ENCODE results near the gene RMI2. TPM values are rescaled to one million over a fixed set of nuclear protein-coding genes. Genes with fewer than 3 reads are reported as not detected.

The RMI2 gene
- total and polyA plus RNA-seq, 8 donors, result 0.35 to 3.2 (median 1.2) TPM

GRCh38 chr16:11384956-11385586, 39.8 kb downstream of the RMI2 start:
- Histone ChIP-seq H3K27ac (no peak overlapping the region), H3K4me1 (no peaks in the 10 kb centered on the region), H3K27me3 (no peaks in the 10 kb centered on the region), H3K4me3 (no peak overlapping the region), H3K36me3 (no peaks in the 10 kb centered on the region), H3K9me3 (no peaks in the 10 kb centered on the region)
- FAIRE-seq, result no peak
- ATAC-seq, result no peak
- WGBS, 2 donors, result 81 to 83% methylated on average over 20 of the region's 20 CpGs
- no peak for DNase-seq
- intact Hi-C loops (cut with DNase I), result no loop called here
- no peak for TF ChIP-seq CTCF (IDR thresholded peaks at IDR 0.05)

GRCh38 chr16:11386054-11386680, 40.9 kb downstream of the RMI2 start:
- Histone ChIP-seq H3K36me3 (no peaks in the 10 kb centered on the region), H3K9me3 (no peaks in the 10 kb centered on the region), H3K4me1 (no peaks in the 10 kb centered on the region), H3K27me3 (no peaks in the 10 kb centered on the region), H3K27ac (no peak overlapping the region), H3K4me3 (no peak overlapping the region)
- FAIRE-seq (no peak), ATAC-seq (no peak), DNase-seq (peak in 1 of 6 donors; percentile 13)
- intact Hi-C loops (cut with DNase I), result no loop called here
- 77 to 88% methylated on average over 12 of the region's 12 CpGs for WGBS, 2 donors
- no peak for TF ChIP-seq CTCF (IDR thresholded peaks at IDR 0.05)

GRCh38 chr16:11386791-11387546, 41.7 kb downstream of the RMI2 start:
- WGBS, 2 donors, result 40 to 45% methylated on average over 22 of the region's 22 CpGs
- no peaks in the 10 kb centered on the region for H3K9me3 ChIP-seq
- H3K27me3 ChIP-seq, result no peaks in the 10 kb centered on the region
- intact Hi-C loops (cut with DNase I), result no loop called here
- H3K4me3 ChIP-seq, result no peak overlapping the region
- peaks cover 0 to 7% (median 5%) of the 10 kb centered on the region in 3 donors for H3K4me1 ChIP-seq
- no peaks in the 10 kb centered on the region for H3K36me3 ChIP-seq
- TF ChIP-seq CTCF (IDR thresholded peaks at IDR 0.05), result peak in 1 of 4 donors; percentile 13
- no peak for FAIRE-seq
- no peak overlapping the region for H3K27ac ChIP-seq
- peak in 1 of 6 donors; percentile 31 for DNase-seq
- peak in 1 of 4 donors; percentile 10 for ATAC-seq

GRCh38 chr16:11389083-11389482, 43.8 kb downstream of the RMI2 start:
- TF ChIP-seq CTCF (IDR thresholded peaks at IDR 0.05), result no peak
- Histone ChIP-seq H3K27ac (no peak overlapping the region), H3K4me3 (no peak overlapping the region), H3K9me3 (no peaks in the 10 kb centered on the region), H3K4me1 (peaks cover 0 to 7% (median 5%) of the 10 kb centered on the region in 3 donors), H3K36me3 (no peaks in the 10 kb centered on the region), H3K27me3 (no peaks in the 10 kb centered on the region)
- 80% methylated on average over 7 of the region's 7 CpGs for WGBS, 2 donors
- intact Hi-C loops (cut with DNase I), result no loop called here
- no peak for FAIRE-seq
- no peak for ATAC-seq
- DNase-seq, result peak in 1 of 6 donors; percentile 35
